Spleen (tissue), 7 donors: ENCODE data around the gene DEPDC1B.

ENCODE experiments used
- CTCF ChIP-seq, 11 experiments: fragments of 200-600 bp in 7 of 11; fragments of 450-650 bp in 4 of 11; sonication (generic) in 4 of 11; IDR thresholded peaks in 8 of 11; conservative IDR thresholded peaks in 3 of 11; 1 replicate in 7 of 11; 2 replicates in 4 of 11; pipeline versions ENCODE4 v1.4.0 to v1.8.0; 2016 to 2021; ENCODE audit warnings: antibody characterized with exemption in 11 of 11, inconsistent platforms in 4 of 11, mild to moderate bottlenecking in 1 of 11
- POLR2A ChIP-seq, 3 donors: fragments of 450-650 bp; IDR thresholded peaks; one replicate each; pipeline ENCODE4 v1.5.1; 2017; ENCODE audit warnings: antibody characterized with exemption in 3 of 3, mild to moderate bottlenecking in 1 of 3
- donor health status: DM: no; HTN: no; CAD: no; lungs with moderate emphysema.
- donor health status: DM: no; HTN: no; CAD: no.
- donor health status: DM: no; HTN: no; CAD: no.

DNA sequence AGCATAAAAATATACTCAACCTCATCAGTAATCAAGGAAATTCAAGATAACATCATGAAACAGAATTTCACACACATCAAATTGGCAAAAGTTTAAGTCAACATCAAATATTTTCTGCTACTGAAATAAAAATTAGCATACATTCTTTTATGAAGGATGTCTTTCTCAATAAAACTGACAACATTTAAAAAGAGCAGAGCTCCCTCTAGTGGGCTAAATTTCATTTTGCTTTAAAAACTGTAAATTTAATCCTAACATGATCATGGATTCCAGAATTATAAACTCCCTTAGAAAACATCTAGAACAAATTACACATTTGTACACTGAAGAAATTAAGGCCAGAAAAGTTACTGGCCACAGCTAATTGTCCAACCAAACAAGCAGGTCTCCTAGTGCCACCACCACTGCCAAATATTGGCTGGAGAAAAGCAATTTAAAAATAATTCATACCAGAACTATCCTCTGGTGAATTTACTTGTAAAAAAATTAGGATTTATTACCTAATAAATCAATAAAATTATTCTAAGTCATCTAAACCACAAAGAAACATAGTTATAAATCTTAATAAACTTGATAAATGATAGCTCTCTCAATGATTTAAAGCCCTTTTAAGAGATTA lies 31.2 kb downstream of the DEPDC1B start:
- TF ChIP-seq CTCF (IDR thresholded peaks at IDR 0.05 in 8 of 11, conservative IDR thresholded peaks at IDR 0.05 in 3 of 11) (peak in 10 of 11 experiments; percentile 20 to 61 (median 48)), POLR2A (IDR thresholded peaks at IDR 0.05) (no peak)
